BLaER1 (cell line): ENCODE data around the gene VWA8.
"Not testable (repeated sequence)": the region's sequence is repeated elsewhere in the genome, so short reads cannot be mapped to it uniquely, and the experiment has no call there.

Source experiments
- H3K27ac ChIP-seq: shearing (Covaris generic); formaldehyde crosslinking; 2 replicates; pipeline ENCODE4 v1.8.1; 2022
- H3K27me3 ChIP-seq: shearing (Covaris generic); formaldehyde crosslinking; 2 replicates; pipeline ENCODE4 v1.8.1; 2022
- H3K36me3 ChIP-seq: shearing (Covaris generic); formaldehyde crosslinking; 2 replicates; pipeline ENCODE4 v1.8.1; 2022
- H3K4me1 ChIP-seq: shearing (Covaris generic); formaldehyde crosslinking; 2 replicates; pipeline ENCODE4 v1.8.1; 2022
- H3K4me2 ChIP-seq: shearing (Covaris generic); formaldehyde crosslinking; 2 replicates; pipeline ENCODE4 v1.8.1; 2022
- H3K4me3 ChIP-seq: shearing (Covaris generic); formaldehyde crosslinking; 2 replicates; pipeline ENCODE4 v1.8.1; 2022
- H3K9ac ChIP-seq: shearing (Covaris generic); formaldehyde crosslinking; 2 replicates; pipeline ENCODE4 v1.8.1; 2022
- H3K9me3 ChIP-seq: shearing (Covaris generic); formaldehyde crosslinking; 2 replicates; pipeline ENCODE4 v1.8.1; 2022
- H4K20me1 ChIP-seq: shearing (Covaris generic); formaldehyde crosslinking; 2 replicates; pipeline ENCODE4 v1.8.1; 2022
- Cebpa-rat ChIP-seq: shearing (Covaris generic); IDR thresholded peaks from 2 replicates; pipeline ENCODE4 v1.8.1; 2022

The VWA8 gene

GRCh38 chr13:41622432-41623429, 338.2 kb downstream of the VWA8 start:
- Histone ChIP-seq H3K27me3 (no peaks in the 10 kb centered on the region), H3K36me3 (no peaks in the 10 kb centered on the region), H3K4me3 (no peak overlapping the region), H3K27ac (no peak overlapping the region), H3K9me3 (peaks cover 6% of the 10 kb centered on the region), H3K9ac (no peak overlapping the region), H3K4me1 (0 out of 2 replicates have a peak, but pooled peaks cover 7% of the 10 kb centered on the region), H3K4me2 (no peak overlapping the region), H4K20me1 (no peaks in the 10 kb centered on the region)
- TF ChIP-seq Cebpa-rat, result no peak

- Histone ChIP-seq H3K36me3 (no peaks in the 10 kb centered on the region), H3K9ac (no peak overlapping the region), H3K4me2 (no peak overlapping the region), H3K9me3 (peaks cover 6% of the 10 kb centered on the region), H3K4me3 (no peak overlapping the region), H3K27ac (no peak overlapping the region), H3K4me1 (0 out of 2 replicates have a peak, but pooled peaks cover 7% of the 10 kb centered on the region), H3K27me3 (no peaks in the 10 kb centered on the region), H4K20me1 (no peaks in the 10 kb centered on the region)
- TF ChIP-seq Cebpa-rat, result no peak
Measured at GRCh38 chr13:41621716-41622431, 339.0 kb downstream of the VWA8 start.

GRCh38 chr13:41617633-41618032, 343.3 kb downstream of the VWA8 start:
- not testable (repeated sequence) for H3K27me3 ChIP-seq, H3K9ac ChIP-seq, H3K4me3 ChIP-seq, H3K27ac ChIP-seq, H3K4me2 ChIP-seq, H3K9me3 ChIP-seq, H4K20me1 ChIP-seq, H3K4me1 ChIP-seq
- peaks cover 13% of the 10 kb centered on the region; the same call in 1 of the 2 replicates for H3K36me3 ChIP-seq

GRCh38 chr13:41616151-41616550, 344.8 kb downstream of the VWA8 start:
- Histone ChIP-seq H3K4me2 (no peak overlapping the region), H3K4me3 (no peak overlapping the region), H3K36me3 (peaks cover 18% of the 10 kb centered on the region), H3K9ac (no peak overlapping the region), H3K9me3 (no peaks in the 10 kb centered on the region), H3K4me1 (no peaks in the 10 kb centered on the region), H4K20me1 (no peaks in the 10 kb centered on the region), H3K27me3 (no peaks in the 10 kb centered on the region), H3K27ac (no peak overlapping the region)
- no peak for TF ChIP-seq Cebpa-rat

- no peaks in the 10 kb centered on the region for H3K9me3 ChIP-seq
- no peak for TF ChIP-seq Cebpa-rat
- no peak overlapping the region for H3K9ac ChIP-seq
- no peak overlapping the region for H3K4me3 ChIP-seq
- H3K4me2 ChIP-seq, result no peak overlapping the region
- no peak overlapping the region for H3K27ac ChIP-seq
- H4K20me1 ChIP-seq, result no peaks in the 10 kb centered on the region
- no peaks in the 10 kb centered on the region for H3K4me1 ChIP-seq
- peaks cover 25% of the 10 kb centered on the region for H3K36me3 ChIP-seq
- no peaks in the 10 kb centered on the region for H3K27me3 ChIP-seq
Measured at GRCh38 chr13:41615528-41615855, 345.4 kb downstream of the VWA8 start.

- H3K36me3 ChIP-seq, result peaks cover 29% of the 10 kb centered on the region
- H3K4me2 ChIP-seq, result no peak overlapping the region
- H3K27ac ChIP-seq, result no peak overlapping the region
- H3K4me1 ChIP-seq, result no peaks in the 10 kb centered on the region
- no peaks in the 10 kb centered on the region for H3K9me3 ChIP-seq
- H3K4me3 ChIP-seq, result no peak overlapping the region
- no peaks in the 10 kb centered on the region for H4K20me1 ChIP-seq
- no peak for TF ChIP-seq Cebpa-rat
- H3K27me3 ChIP-seq, result no peaks in the 10 kb centered on the region
- no peak overlapping the region for H3K9ac ChIP-seq
Measured at GRCh38 chr13:41614671-41615527, 346.0 kb downstream of the VWA8 start.

- Histone ChIP-seq H3K27me3 (no peaks in the 10 kb centered on the region), H3K4me3 (no peak overlapping the region), H3K36me3 (peaks cover 31% of the 10 kb centered on the region), H4K20me1 (no peaks in the 10 kb centered on the region), H3K4me1 (no peaks in the 10 kb centered on the region), H3K9ac (no peak overlapping the region), H3K9me3 (no peaks in the 10 kb centered on the region), H3K4me2 (no peak overlapping the region), H3K27ac (no peak overlapping the region)
- no peak for TF ChIP-seq Cebpa-rat
Measured at GRCh38 chr13:41613984-41614661, 346.8 kb downstream of the VWA8 start.

- no peaks in the 10 kb centered on the region for H3K4me1 ChIP-seq
- TF ChIP-seq Cebpa-rat, result no peak
- no peaks in the 10 kb centered on the region for H3K27me3 ChIP-seq
- no peak overlapping the region for H3K4me2 ChIP-seq
- peaks cover 31% of the 10 kb centered on the region for H3K36me3 ChIP-seq
- H3K27ac ChIP-seq, result no peak overlapping the region
- no peaks in the 10 kb centered on the region for H4K20me1 ChIP-seq
- H3K4me3 ChIP-seq, result no peak overlapping the region
- no peak overlapping the region for H3K9ac ChIP-seq
- H3K9me3 ChIP-seq, result no peaks in the 10 kb centered on the region
Measured at GRCh38 chr13:41613471-41613870, 347.4 kb downstream of the VWA8 start.

- peaks cover 34% of the 10 kb centered on the region for H3K36me3 ChIP-seq
- no peaks in the 10 kb centered on the region for H3K27me3 ChIP-seq
- H3K4me3 ChIP-seq, result no peak overlapping the region
- H3K4me1 ChIP-seq, result no peaks in the 10 kb centered on the region
- no peak for TF ChIP-seq Cebpa-rat
- no peak overlapping the region for H3K9ac ChIP-seq
- H3K4me2 ChIP-seq, result no peak overlapping the region
- no peaks in the 10 kb centered on the region for H3K9me3 ChIP-seq
- no peak overlapping the region for H3K27ac ChIP-seq
- no peaks in the 10 kb centered on the region for H4K20me1 ChIP-seq
Measured at GRCh38 chr13:41611385-41611784, 349.5 kb downstream of the VWA8 start.
